Right forelimb (tissue), 1 donor: ENCODE measurements around the gene LPGAT1.

Source experiments
- DNase-seq: peaks from one replicate; pipeline ENCODE4 v3.0.0-alpha.2; 2018

The LPGAT1 gene

DNA sequence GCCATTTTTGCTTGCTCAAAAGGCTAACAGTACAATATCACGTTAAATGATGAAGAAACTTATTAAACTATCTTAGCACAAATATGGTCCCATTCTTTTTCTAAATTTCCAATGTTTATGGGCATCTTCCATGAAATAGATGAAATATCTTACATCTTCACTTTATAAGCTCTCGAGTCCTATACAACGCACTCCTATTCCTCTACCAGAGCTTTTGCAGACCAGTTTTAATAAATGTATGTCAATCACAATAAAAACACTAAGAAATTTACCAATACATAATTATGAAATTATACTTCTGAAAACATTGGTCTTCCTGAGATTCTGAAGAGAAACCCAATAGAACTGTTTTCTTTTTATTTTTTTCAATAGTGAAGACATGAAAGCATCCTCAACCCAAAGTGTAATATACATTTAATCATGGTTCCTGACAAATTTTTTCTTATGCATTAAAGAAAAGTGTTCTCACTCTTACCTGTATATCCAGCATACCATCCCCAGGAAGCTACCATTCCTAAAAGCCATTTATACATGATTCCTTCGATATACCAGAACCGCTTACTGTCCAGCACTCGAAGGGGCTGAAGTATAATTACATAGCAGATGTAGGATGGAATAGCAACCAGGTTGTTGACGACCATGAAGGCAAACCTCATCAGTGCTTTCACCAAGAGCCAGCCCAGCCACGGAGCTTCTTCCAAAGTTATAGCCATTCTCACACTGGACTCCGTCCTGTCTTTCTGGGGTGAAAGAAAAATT, 1.8 kb downstream of the LPGAT1 start:
- DNase-seq = no peak

DNA sequence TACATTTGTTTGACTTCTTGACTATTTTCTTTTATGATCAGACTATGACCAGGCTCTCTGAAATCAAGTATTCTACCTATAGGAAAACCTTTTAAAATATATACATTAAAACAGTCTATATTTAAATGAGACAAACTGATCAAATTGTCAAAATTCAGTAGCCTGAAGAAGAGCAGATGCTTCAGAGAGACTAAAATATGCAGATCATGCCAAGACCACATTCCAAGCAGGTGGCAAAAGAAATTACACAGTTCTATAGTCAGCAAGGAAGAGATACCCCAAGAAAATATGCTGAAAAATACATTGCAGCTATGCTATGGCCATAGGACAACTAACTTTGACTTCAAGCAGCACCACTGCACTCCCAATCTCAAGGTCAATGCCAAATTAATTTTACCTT, 3.5 kb downstream of the LPGAT1 start:
- DNase-seq = no peak

DNA sequence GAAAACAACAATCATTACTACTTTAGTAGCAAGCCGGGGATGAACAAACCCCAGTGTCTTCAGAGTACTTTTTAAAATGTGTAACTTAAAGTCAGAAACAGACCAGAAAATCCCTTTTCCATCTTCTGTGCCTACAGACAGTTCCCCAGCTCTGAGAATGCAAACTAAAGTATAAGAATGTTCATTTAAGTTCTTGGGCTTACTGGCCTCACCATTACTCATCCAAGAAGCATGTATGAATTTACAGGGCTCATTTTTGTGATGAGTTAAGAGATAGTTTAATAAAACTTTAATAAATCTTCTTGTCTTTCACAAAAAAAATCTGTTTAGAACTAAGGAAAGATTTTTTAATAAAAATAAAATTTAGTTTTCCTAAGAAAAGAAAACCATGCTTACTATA, 4.6 kb downstream of the LPGAT1 start:
- no peak for DNase-seq

DNA sequence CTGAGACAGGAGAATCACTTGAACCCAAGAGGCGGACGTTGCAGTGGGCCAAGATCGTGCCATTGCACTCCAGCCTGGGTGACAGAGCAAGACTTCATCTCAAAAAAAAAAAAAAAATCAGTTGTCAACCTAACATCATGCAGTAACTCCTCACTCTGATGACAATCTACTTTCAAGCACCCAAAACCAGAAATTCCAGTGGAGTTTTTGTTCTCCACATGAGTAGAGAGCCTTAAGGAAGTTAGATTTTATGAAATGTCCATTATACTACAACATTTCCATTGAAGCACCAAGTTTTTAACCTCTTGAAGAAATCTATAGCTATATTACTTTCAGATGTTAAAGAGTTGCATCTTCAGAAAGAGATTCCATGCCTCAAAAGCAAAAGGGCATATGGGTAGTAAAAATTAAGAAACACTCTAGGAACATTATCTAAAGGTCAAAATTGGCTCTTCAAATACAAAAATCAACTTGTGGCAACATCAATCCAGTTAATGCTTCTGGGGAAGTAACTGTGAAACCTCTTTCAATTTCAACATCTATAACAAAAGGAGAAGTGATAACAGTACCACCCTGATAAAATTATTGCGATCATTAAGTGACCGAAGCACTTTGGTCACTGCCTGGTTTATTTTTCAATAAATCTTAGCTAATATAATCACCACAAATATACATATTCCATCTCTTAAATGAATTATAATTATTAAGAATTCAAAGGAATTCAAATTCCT, 7.7 kb downstream of the LPGAT1 start:
- DNase-seq = no peak

DNA sequence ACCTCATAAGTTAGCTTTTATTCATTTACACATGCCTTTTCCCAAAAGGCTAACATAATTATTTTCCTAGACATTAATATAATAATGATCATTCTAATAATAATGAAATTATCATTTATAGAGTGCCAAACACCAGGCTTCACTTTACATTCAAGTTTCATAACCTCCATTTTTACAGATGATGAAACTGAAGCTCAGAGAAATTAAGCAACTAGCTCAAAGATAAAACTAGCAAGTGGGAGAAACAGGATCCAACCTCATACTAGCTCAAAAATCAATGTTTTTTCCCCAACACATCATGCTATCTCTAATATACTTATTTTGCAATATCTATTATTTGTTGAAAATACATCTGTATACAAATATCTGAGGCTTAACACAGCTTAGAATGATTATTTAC, 14.0 kb downstream of the LPGAT1 start:
- DNase-seq = no peak

DNA sequence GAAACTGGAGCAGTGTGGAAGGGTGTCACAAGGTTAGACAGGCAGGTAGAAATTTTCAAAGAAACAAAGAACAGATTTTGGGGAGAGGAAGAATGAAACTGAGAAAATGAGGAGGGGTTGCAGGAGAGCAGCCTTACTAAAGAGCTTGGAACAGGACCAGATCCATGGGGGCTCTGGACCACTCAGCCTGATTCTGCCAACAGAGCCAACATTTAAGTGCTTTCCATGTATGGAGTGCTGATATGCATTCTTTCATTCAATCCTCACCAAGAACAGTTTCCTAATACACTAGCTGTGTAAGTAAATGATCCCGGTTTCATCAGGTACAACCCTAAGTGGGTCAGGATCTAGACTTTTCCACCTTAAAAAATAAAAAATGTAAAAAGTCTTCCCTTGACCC, 16.2 kb downstream of the LPGAT1 start:
- DNase-seq = no peak

DNA sequence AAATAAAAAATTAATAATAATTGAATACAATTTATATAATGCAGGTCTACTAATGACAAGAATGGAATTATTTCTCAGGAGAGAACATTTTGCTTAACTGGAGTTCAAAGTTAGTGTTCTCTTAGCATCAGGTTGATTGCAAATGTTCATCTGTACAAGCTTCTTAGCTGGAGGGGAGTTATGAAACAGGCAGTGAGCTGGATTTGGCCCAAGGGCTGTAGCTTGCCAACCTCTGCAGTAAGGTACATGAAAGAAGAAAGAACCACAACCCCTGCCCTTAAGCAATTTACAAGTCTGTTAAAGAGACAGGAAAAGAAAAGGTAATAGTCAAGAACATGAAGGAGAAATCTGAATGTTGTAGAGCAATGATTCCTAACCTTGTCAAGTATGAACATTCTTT, 17.0 kb downstream of the LPGAT1 start:
- DNase-seq = no peak

DNA sequence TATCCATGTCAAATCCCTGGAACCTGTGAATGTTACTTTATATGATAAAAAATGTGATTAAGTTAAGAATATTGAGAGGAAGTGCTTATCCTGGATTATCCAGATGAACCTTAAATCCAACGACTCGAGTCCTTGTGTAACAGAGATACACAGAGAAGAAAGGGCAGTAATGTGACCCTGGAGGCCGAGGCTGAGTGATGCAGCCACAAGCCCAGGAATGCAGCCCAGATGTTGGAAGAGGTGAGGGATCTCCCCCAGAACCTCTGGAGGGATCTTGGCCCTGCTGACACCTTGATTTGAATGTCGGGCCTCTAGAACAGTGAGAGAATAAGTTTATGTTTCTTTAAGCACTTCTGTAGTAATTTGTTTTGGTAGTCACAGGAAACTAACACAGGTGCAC, 18.0 kb downstream of the LPGAT1 start:
- DNase-seq = no peak

DNA sequence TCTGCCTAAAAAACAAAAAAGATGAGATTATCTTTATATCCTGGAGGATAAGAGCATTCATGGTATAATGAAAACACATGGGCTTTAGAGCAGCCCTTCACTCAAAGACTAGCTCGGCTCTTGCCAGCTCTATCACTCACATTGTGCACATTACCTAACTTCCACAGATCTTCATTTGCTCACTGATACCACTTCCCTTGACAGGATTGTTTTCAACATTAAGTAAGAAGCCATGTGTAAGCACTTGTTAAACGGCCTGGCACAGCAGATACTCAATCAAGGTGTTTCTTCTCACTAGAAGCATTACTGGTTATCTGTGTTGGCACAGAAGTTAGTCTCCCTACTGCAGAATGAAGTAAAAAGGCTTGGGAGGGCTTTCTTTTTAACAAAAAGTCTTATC, 18.7 kb downstream of the LPGAT1 start:
- DNase-seq = no peak

DNA sequence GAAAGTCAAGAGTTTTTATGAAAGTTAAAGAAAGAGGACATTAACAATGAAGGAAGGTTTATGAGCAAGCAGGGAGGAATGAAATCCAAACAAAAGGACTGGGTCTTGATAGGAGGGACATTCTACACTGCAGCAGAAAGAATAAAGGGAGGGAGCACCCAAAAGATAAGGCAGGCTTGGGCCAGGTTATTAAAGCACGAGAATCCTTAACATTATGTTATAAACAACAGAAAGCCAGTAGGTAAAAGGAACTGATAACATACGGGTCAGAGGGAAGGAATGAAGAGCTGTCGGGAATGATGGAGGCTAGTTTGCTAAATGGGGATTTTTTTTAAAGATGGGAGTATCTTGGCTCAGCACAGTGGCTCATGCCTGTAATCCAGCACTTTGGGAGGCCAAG, 19.4 kb downstream of the LPGAT1 start:
- DNase-seq = no peak

DNA sequence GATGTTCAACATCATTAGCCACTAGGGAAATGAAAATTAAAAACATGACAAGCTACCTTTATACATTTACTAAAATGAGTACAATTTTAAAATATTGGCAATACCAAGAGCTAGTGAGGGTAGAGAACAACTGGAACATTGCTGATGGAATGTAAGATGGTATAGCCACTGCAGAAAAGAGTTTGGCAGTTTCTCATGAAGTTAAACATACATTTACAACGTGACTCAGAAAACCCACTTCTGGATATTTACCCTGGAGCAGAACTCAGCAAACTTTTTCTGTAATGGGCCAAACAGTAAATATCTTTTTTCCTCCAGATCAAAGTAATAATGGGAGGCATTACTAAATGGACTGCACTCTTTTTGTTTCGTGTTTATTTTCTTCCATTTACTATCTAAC, 22.1 kb downstream of the LPGAT1 start:
- no peak for DNase-seq

DNA sequence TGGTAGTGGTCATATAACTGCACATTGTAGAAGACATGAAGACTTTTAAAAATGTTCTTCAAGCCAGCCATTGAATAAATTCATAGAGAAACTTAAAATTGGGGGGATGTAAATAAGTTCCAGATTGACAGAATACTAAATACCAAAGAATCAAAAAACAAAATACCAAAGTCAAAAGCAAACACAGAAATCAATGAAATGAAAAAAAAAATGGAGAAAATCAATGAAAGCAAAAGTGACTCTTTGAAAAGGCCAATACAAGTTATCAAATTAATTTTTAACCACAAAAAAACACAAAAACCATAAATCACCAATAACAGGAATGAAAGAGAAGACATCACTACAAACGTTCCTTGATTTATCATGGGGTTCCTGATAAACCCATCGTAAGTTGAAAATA, 25.6 kb downstream of the LPGAT1 start:
- no peak for DNase-seq

DNA sequence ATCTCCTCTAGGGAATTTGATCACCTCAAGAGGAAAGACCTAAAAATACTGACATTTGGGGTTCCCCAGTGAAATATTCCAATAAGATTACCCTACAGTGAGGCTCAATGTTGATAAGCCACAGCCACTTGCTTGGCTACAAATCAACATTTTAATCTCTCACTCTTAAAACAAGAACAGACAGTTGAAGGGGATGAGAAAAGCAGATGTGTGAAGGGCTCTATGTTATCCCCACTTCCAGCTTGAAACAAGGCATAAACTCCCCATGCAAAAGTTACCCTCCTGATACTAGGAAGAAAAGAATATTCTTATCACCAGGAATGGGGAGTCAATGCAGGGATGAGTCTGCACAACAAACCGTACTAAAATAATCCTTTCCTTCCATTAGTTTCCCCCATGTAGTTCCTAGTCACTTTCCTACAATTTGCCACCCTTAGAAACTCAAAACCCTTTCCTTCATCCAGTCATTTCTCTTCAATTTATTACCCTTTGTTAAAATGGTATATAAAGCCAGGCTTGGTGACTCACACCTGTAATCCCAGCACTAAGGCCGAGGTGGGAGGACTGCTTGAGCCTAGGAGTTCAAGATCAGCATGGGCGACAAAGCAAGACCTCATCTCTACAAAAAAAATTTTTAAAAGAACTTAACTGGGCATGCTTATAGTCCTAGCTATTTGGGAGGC, 29.5 kb downstream of the LPGAT1 start:
- DNase-seq = no peak

DNA sequence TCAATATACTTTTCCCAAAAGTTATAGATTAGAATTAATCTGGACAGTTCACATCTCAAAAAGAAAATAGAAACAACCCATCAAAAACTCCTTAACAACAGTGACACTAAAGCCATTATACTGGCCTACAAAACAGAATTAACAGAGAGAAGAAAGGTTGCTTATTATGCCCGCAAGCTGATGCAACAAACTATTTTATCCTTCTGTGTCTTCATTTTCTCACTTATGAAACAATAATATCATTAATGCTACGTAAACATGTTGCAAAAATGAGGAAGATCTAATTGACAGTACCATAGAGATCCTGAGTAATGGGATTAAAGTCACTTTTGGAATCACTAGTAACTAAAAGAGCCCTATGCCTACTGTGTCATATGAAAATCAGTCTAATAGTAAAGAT, 32.6 kb downstream of the LPGAT1 start:
- no peak for DNase-seq

DNA sequence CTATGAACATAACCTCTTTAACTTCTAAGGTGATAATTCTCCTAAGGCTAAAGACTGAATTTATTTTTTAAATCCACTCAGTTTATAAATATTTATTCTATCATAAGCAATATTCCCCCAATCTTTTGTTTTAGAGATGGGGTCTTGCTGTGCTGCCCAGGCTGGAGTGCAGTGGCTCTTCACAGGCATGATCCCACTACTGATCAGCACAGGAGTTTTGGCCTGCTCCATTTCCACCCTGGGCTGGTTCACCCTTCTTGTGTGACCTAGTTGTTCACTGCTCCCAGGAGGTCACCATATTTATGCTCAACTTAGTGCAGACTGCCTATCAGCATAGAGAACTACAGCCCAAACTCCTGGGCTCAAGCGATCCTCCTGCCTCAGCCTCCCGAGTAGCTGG, 38.6 kb downstream of the LPGAT1 start:
- no peak for DNase-seq

DNA sequence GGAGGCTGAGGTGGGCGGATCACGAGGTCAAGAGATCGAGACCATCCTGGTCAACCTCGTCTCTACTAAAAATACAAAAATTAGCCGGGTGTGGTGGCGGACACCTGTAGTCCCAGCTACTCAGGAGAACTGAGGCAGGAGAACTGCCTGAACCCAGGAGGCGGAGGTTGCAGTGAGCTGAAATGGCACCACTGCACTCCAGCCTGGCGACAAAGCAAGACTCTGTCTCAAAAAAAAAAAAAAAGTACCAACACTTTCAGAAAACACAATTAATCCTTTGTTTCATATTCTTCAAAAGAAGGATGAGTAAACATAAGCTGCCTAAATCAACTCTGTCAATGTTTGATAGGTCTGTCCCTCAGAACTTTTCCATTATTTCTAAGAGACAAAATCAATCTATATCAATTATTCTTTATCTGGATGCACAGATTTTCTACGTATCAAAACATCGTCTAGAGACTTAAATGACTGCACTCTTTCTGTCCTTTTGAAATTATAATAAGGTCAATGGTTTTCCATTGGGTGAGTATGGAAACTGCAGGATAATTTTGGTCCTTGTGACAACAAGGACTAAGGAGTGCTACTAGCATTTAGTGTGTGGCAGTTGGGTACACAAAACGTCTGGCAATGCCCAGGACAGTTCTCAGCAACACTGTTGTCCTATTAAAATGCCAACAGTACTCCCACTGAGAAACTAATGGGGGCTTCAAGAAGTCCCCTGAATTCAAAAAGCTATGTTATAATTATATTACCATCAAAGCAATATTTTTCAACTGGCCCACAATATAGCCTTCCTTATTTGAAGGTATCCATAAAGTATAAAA, 40.7 kb downstream of the LPGAT1 start:
- DNase-seq = no peak

DNA sequence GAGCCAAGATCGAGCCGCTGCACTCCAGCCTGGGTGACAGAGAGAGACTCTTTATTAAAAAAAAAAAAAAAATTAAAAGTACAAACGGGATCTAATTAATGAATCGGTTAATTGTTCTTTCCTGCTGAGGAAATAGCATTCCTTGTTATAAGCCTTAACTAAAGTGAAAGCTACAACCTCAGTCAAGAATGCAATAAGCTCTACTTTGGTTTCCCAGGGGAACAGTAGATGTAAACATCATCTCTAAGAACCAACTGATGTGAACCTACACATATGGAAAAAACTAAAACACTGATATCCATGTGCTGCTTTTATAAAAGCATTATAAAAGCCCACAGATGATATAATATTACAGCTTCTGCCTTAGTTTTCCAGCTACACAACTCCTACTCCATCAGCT, 41.9 kb downstream of the LPGAT1 start:
- DNase-seq = no peak

DNA sequence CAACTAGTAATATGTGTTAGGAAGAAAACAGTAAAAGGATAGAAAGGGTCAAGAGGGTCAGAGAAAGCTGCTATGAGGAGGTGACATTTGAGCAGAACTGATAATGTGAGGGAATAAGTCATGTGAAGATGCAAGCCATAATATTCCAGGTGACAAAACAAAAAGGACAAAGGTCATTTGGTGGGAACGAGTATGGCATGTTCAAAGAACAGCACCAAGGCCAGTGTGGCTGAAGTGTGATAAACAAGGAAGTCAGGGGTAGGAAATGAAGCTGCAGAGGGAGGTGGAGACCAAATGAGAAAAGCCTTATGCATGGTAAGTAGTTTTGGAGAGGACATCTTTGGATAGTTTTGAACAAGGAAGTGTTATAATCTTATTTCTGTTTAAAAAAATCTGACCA, 46.7 kb downstream of the LPGAT1 start:
- no peak for DNase-seq

DNA sequence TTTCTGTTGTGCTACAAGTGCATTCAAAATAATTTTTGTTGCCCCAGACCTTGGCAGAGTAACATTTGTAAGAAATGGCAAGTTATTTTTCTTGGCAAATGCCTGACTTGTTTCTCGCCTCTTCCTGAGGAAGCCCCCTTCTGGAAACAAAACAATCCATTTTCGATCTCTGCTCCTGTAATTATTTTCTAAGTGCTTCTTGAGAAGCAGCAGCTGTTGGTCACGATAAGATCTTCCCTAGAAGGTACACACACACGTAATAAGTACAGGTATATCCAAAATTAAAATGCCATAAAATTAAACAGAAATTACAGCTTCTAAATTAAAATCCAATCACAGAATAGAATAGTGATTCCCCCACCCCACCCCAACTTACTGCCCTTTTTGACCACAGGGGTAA, 47.3 kb downstream of the LPGAT1 start:
- no peak for DNase-seq

DNA sequence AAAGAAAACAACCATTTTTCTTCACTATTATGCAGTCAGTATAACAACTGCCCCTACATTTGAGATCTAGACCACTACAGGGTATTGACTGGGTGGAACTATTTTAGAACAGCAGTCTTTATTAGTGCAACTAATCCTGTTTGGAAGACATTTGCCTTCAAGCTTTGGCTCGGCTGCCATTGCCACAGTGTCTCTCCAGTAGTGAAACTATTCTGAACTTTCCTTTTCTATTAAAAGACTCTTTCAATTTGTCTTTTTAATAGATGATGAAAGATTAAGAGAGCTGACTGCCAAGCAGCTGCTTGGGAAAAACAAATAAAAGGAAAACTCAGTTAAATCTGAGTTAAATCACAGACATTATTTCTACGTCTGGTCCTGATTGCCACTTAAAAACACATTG, 49.3 kb downstream of the LPGAT1 start:
- DNase-seq = no peak

DNA sequence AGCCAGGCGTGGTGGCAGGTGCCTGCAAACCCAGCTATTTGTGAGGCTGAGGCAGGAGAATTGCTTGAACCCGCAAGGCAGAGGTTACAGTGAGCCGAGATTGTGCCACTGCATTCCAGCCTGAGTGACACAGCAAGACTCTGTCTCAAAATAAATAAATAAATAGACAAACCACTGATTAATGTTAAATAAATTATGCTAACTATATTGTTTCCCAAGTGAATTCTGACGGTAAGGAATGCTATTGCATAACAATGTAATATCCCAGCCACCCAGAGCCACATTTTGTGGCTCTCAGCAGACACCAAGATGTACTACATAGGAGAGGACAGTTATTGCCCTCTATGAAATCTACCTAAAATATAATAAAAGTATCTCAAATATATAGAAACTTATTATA, 55.4 kb downstream of the LPGAT1 start:
- DNase-seq = no peak

DNA sequence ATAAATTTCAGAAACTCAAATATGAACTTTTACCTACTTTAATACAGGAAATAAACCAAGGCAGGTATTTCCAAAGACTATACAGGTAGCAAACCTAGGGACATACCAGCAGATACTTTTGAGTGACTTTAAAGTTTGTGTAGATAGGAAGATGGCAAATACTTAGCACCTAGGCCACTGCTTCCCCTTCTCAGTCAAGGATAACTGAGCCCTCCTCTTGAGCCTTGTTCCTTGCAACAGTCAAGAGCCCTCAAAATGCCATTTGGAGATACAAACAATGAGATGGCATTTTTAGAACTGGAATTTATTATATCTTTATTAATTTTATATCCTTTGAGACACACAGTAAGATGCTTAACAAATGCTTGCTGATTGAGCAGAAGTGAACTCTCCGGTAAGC, 65.9 kb downstream of the LPGAT1 start:
- no peak for DNase-seq

DNA sequence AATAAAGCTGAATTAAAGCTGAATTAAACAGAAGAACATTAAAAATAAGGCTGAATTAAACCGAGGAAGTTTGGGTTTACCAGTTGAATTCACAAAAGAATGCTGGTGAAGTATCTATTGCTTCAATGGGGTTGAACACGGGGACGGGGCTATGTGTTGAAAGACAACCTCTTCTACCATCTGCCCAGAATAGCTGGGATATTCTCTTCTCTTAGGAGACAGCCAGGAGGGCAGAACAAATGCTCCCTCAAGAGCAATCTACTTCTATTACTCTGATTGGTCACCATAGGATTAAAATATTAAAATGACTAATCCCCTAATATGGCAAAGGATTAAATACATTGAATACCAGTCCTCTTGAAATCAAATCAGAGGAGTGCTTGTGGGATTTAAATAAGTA, 68.4 kb downstream of the LPGAT1 start:
- DNase-seq = no peak
